A673 (cell line): Measurements from ENCODE around the gene TRAK1.

Source experiments
- CTCF ChIP-seq: fragments of 300-800, 200-600 bp; sonication (generic); conservative IDR thresholded peaks from 2 replicates; pipeline ENCODE4 v1.5.1; 2017; ENCODE audit warnings: low read depth, mild to moderate bottlenecking, antibody characterized with exemption, low read length, moderate library complexity, mixed read lengths
- EZH2 ChIP-seq: fragments of 200-600 bp; sonication (generic); IDR thresholded peaks from 2 replicates; pipeline ENCODE4 v1.6.1; 2017; ENCODE audit warnings: borderline replicate concordance, low read depth, mild to moderate bottlenecking, mixed read lengths, antibody characterized with exemption, low read length; ENCODE audit not compliant: poor library complexity, severe bottlenecking

- TF ChIP-seq CTCF (peak; percentile 60), EZH2 (no peak)
These were observed 26.2 kb downstream of the TRAK1 start for GRCh38 chr3:42117175-42118008.
